ENCODE results near the gene DMD.
"Not testable (repeated sequence)": the region's sequence is repeated elsewhere in the genome, so short reads cannot be mapped to it uniquely, and the experiment has no call there.

The DMD gene

GRCh38 chrX:32644476-32645245 lies 566.7 kb downstream of the DMD start:
- DNase-seq (ENCODE audit: low read depth in 1 of 2, low spot score in 1 of 2): no peak

GRCh38 chrX:32642283-32642682 lies 569.1 kb downstream of the DMD start:
- no peak for DNase-seq (ENCODE audit: low read depth in 1 of 2, low spot score in 1 of 2)

DNA sequence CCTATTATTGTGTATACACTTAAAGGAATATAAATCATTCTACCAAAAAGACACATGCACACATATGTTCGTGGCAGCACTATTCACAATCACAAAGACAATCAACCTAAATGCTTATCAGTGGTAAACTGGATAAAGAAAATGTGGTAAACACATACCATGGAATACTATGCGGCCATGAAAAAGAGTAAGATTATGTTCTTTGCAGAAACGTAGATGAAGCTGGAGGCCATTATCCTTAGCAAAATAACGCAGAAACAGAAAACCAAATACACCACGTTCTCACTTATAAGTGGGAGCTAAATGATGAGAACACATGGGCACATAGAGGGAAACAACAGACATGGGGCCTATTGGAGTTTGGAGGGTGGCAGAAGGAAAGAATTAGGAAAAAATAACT lies 593.2 kb downstream of the DMD start:
- no peak for DNase-seq (ENCODE audit: low read depth in 1 of 2, low spot score in 1 of 2)

- DNase-seq (ENCODE audit: low read depth in 1 of 2, low spot score in 1 of 2): no peak
Observed at GRCh38 chrX:32614707-32615106, 596.6 kb downstream of the DMD start.

DNA sequence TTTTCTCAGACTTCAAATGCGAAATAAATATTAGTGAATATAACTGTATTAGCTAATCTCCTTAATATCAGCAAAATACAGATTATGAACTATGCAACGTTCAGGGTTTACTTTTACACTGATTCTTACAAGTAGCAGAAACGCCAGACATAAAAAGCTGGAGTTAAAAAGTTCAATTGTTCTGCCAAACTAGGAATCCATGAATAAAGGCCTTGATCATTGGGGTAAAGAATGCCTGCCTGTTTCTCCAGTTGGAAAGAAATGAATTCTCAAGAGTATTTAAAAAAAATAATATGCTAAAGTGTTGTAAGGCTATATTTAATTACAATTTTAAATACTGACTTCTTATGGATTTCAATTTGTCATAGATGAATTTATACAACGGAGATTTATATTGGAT lies 612.2 kb downstream of the DMD start:
- DNase-seq (ENCODE audit: low read depth in 1 of 2, low spot score in 1 of 2): no peak

- DNase-seq (ENCODE audit: low read depth in 1 of 2, low spot score in 1 of 2): no peak
Observed at GRCh38 chrX:32598707-32599106, 612.6 kb downstream of the DMD start.

DNA sequence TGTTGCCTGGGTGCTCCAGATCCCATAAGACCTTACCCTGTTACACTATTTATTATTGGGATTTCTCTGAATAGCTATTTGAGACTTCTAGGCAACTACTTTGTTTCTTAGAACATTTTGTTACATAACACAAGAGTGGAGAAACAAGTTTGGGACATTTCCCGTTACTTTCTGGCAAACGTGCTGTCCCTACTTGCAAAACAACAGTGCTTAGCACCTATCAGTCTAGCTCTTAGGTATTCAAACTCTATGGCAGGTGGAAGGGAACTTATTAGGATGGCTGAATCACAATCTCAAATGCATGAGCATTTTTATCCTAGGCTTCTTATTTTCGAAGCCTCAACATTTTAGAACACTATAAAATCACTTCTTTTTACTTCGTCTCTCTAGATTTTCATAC lies 613.6 kb downstream of the DMD start:
- DNase-seq (ENCODE audit: low read depth in 1 of 2, low spot score in 1 of 2): no peak

DNA sequence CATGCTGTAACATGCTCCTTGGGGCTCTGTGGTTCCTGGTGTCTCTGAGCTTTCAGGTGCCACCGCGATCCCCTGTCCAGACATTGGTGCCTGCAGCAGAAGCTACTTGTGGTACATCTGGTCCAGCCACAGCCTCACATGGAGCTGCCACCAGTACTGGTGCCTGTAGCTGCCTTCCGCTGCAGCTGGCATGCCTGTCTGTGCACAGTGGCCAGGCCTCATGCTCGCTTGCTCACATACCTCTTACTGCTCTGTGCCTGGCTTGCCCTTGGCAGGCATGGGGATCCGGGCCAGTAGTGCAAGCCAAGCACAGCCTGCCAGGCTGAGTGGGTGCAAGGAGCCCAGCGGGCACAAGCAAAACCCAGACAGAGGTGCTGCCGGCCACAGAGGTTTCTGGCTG lies 618.6 kb downstream of the DMD start:
- no peak for DNase-seq (ENCODE audit: low read depth in 1 of 2, low spot score in 1 of 2)

DNA sequence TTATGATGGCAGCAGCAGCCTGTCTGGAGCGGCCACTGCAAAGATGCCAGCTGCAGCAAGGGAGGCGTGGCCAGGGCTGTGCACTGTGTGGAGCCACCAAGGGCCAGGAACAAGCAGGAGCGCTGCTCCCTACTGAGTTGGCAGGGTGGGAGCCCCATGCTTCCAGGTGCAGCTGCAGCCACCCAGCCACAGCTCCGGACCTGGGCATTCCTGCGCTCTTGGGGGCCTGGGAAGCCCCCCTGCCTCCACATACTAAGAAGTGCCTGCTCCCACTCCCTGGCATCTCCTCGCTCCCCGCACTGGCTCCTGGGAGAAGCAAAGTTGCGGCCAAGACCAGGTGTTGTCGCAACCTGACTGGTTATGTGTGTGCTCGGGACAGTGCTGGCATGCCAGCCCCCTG lies 619.8 kb downstream of the DMD start:
- no peak for DNase-seq (ENCODE audit: low read depth in 1 of 2, low spot score in 1 of 2)

GRCh38 chrX:32582729-32583128 lies 628.6 kb downstream of the DMD start:
- no peak for DNase-seq (ENCODE audit: low read depth in 1 of 2, low spot score in 1 of 2)

GRCh38 chrX:32576885-32577284 lies 634.5 kb downstream of the DMD start:
- DNase-seq (ENCODE audit: low read depth in 1 of 2, low spot score in 1 of 2): no peak

DNA sequence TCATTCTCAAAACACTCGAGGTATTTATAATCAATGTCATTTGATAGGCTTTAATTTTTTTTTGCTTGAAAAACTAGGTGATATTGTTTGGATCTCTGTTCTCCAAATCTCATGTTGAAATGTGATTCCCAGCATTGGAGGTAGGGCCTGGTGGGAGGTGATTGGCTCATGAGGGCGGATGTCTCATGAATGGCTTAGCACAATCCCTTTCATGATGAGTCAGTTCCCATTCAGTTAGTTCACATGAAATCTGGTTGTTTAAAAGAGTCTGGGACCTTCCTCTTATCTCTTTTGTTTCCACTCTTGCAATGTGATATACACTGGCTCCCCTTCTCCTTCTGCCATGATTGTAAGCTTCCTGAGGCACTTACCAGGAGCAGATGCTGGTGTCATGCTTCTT lies 638.7 kb downstream of the DMD start:
- DNase-seq (ENCODE audit: low read depth in 1 of 2, low spot score in 1 of 2): no peak

DNA sequence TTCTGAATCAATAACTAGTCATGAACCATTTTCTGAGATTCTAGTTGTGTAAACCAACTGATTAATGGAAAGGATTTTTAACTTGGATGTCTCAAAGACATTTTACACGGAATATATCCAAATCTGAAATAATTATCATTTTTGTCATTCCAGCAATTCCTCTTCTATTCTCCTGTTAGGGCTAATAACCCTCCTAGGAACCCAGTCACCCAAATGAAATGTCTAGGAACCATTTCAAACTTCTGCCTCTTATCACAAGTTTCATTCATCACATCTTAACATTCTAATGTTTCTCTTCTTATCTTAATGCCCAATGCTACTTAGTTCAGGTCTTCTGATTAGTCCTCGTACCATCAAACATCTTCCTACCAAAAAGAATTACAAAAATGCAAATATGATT lies 639.8 kb downstream of the DMD start:
- DNase-seq (ENCODE audit: low read depth in 1 of 2, low spot score in 1 of 2): no peak

- no peak for DNase-seq (ENCODE audit: low read depth in 1 of 2, low spot score in 1 of 2)
Observed at GRCh38 chrX:32562261-32562660, 649.1 kb downstream of the DMD start.

- no peak for DNase-seq (ENCODE audit: low read depth in 1 of 2, low spot score in 1 of 2)
Observed at GRCh38 chrX:32545101-32545500, 666.2 kb downstream of the DMD start.

DNA sequence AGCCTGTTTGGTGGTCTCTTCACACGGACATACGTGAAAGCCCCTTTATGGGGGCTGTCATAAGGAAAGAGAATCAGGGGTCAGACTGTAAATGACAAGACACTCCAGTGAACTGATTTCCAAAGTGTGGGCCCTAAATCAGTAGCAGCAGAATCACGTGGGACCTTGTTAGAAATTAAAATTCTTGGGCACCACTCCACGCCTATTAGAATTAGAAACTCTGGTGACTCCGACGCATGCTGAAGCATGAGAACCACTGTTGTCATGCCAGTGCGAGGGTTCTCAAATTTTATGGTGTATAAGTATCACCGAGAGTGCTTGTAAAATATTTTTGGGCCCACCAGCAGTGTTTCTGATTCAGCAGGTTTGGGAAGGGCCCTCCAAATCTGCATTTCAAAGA lies 672.8 kb downstream of the DMD start:
- DNase-seq (ENCODE audit: low read depth in 1 of 2, low spot score in 1 of 2): no peak

DNA sequence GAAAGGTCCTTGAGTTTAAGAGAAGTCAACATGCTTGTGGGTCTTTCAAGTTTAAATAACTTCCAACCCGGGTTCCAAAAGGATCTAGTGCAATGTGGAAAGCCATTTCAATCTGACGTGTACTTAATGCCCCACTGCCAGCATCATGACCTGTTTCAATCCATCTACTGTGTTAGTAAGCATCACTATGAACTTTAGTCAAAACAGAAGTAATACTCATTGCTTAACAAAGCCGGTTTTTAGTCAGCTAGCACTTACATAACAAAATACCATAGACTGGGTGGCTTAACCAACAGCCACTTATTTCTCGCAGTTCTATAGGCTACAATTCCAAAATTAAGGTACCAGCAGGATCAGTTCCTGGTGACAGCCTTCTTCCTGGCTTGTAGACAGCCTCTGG lies 677.5 kb downstream of the DMD start:
- DNase-seq (ENCODE audit: low read depth in 1 of 2, low spot score in 1 of 2): no peak

- DNase-seq (ENCODE audit: low read depth in 1 of 2, low spot score in 1 of 2): no peak
Observed at GRCh38 chrX:32532262-32532661, 679.1 kb downstream of the DMD start.

- no peak for DNase-seq (ENCODE audit: low read depth in 1 of 2, low spot score in 1 of 2)
Observed at GRCh38 chrX:32530802-32531403, 680.4 kb downstream of the DMD start.

DNA sequence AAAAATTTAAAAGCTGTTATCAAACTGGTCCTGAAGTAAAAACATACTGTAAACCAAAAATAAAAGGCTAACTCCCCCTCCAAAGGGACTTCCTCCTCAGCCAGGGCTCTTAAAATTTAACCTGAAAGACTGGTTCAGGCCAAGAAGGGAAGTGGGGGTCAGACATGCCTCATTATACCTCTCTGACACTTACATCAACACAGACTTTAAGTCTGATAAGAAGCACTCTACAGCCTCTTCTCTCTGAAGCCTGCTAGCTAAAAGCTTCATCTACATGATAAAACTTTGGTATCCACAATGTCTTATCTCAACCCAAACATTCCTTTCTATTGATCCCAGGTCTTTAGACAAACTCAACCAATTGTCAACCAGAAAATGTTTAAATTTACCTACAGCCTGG lies 682.9 kb downstream of the DMD start:
- DNase-seq (ENCODE audit: low read depth in 1 of 2, low spot score in 1 of 2): not testable (repeated sequence)

- DNase-seq (ENCODE audit: low read depth in 1 of 2, low spot score in 1 of 2): no peak
Observed at GRCh38 chrX:32525234-32525633, 686.1 kb downstream of the DMD start.

DNA sequence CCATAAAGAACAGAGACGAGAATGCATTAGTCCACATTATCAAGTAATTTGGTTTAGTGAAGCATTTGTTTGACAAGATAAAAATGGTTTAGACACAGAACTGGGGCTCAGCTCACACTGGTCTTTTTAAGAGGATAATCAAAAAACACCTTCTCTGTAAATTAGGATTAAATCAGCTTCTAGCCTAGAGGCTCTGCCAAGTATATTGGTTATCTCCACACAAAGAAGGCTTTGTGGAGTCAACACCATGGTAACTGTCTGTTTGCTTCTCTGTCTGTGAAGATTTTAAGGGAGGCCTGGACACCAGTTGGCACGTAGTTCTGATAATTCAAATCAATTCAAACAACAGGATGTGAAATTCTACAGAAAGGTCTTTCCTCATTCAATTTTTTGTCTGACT lies 687.0 kb downstream of the DMD start:
- DNase-seq (ENCODE audit: low read depth in 1 of 2, low spot score in 1 of 2): no peak

GRCh38 chrX:32520789-32521188 lies 690.6 kb downstream of the DMD start:
- DNase-seq (ENCODE audit: low read depth in 1 of 2, low spot score in 1 of 2): no peak
